ENCODE data around the gene RRM2.

- TF ChIP-seq EZH2 (IDR thresholded peaks at IDR 0.05; ENCODE audit: insufficient read depth, low read length) (no peak), CTCF (IDR thresholded peaks at IDR 0.05; ENCODE audit: insufficient read depth, low read depth, low read length) (no peak)
These were observed 35.2 kb upstream of the RRM2 start for GRCh38 chr2:10087360-10087759.

All from astrocyte (in vitro differentiated cells and primary cell).